ENCODE data around the gene CRPPA.
A peak's percentile ranks its signal among the peaks of the same experiment; 100 is the strongest.

The CRPPA gene

DNA sequence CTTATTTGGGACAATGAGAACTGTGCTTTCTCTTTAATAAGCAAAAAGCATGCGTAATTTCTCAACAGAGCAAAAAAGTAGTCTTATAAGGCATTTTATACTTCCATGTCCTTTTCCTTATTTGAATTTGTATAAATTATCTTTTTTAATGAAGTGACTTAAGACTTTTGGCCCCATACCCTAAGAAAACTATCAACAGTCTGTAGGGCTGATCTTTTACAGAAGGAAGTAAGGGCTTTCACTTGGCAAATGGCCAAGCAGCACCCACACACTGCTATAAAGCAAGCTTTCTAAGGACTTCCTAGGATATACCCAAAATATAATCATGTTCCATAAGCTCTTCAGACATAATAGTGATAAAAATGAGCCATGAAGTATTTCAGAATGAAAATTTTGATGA is 3.4 kb downstream of the CRPPA start:
- TF ChIP-seq, protein P1, sequence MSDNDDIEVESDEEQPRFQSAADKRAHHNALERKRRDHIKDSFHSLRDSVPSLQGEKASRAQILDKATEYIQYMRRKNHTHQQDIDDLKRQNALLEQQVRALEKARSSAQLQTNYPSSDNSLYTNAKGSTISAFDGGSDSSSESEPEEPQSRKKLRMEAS (IDR thresholded peaks at IDR 0.05; ENCODE audit: low read depth, low read length) = no peak
- TF ChIP-seq POLR2A (IDR thresholded peaks at IDR 0.05; ENCODE audit: extremely low read depth, insufficient read length) = no peak
- no peak for TF ChIP-seq CTCF (IDR thresholded peaks at IDR 0.05; ENCODE audit: low read depth, low read length)
- TF ChIP-seq MYC (IDR thresholded peaks at IDR 0.05; ENCODE audit: low read depth, low read length) = no peak
- peak; percentile 54 for DNase-seq (ENCODE audit: low read depth)
- H3K4me3 ChIP-seq (ENCODE audit: low read depth, low read length) = no peak overlapping the region

DNA sequence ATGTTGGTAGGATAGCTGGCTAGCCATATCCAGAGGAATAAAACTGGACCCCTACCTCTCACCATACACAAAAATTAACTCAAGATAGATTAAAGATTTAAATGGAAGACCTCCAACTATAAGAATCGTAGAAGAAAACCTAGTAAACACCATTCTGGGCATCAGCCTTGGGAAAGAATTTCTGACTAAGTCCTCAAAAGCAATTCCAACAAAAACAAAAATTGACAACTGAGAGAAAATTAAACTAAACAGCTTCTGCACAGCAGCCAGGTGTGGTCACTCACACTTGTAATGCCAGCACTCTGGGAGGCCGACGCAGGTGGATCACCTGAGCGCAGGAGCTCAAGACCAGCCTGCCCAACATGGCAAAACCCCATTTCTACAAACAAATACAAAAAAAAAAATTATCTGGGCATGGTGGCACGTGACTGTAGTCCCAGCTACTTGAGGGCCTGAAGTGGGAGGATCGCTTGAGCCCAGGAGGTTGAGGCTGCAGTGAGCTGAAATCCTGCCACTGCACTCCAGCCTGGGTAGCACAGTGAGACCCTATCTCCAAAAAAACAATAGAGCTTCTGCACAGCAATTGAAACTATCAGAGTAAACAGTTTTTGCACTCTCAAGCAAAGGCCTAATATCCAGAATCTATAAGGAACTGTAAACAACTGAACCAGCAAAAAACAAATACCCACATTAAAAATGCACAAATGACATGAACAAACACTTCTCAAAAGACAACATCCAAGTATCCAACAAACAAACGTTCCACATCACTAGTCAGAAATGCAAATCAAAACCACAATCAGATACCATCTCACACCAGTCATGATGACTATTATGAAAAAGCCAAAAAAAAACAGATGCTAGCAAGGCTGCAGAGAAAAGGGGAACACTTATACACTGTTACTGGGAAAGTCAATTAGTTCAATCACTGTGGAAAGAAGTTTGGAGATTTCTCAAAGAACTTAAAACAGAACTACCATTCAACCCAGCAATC is 4.8 kb downstream of the CRPPA start:
- TF ChIP-seq MYC (IDR thresholded peaks at IDR 0.05; ENCODE audit: low read depth, low read length) = no peak
- TF ChIP-seq, protein P1 (IDR thresholded peaks at IDR 0.05; ENCODE audit: low read depth, low read length) = no peak
- no peak for TF ChIP-seq CTCF (IDR thresholded peaks at IDR 0.05; ENCODE audit: low read depth, low read length)
- TF ChIP-seq POLR2A (IDR thresholded peaks at IDR 0.05; ENCODE audit: extremely low read depth, insufficient read length) = no peak
- no peak overlapping the region for H3K4me3 ChIP-seq (ENCODE audit: low read depth, low read length)
- DNase-seq (ENCODE audit: low read depth) = no peak

- TF ChIP-seq MYC (IDR thresholded peaks at IDR 0.05; ENCODE audit: low read depth, low read length) (no peak), CTCF (IDR thresholded peaks at IDR 0.05; ENCODE audit: low read depth, low read length) (no peak), POLR2A (IDR thresholded peaks at IDR 0.05; ENCODE audit: extremely low read depth, insufficient read length) (no peak)
- TF ChIP-seq, protein P1 (IDR thresholded peaks at IDR 0.05; ENCODE audit: low read depth, low read length) = no peak
- H3K4me3 ChIP-seq (ENCODE audit: low read depth, low read length) = no peak overlapping the region
- no peak for DNase-seq (ENCODE audit: low read depth)
These were observed 8.8 kb downstream of the CRPPA start for GRCh38 chr7:16412274-16413254.

- no peak for DNase-seq (ENCODE audit: low read depth)
- H3K4me3 ChIP-seq (ENCODE audit: low read depth, low read length) = no peak overlapping the region
- TF ChIP-seq MYC (IDR thresholded peaks at IDR 0.05; ENCODE audit: low read depth, low read length) (no peak), POLR2A (IDR thresholded peaks at IDR 0.05; ENCODE audit: extremely low read depth, insufficient read length) (no peak), CTCF (IDR thresholded peaks at IDR 0.05; ENCODE audit: low read depth, low read length) (no peak)
- TF ChIP-seq, protein P1 (IDR thresholded peaks at IDR 0.05; ENCODE audit: low read depth, low read length) = no peak
These were observed 9.9 kb downstream of the CRPPA start for GRCh38 chr7:16411391-16411790.

- TF ChIP-seq, protein P1 (IDR thresholded peaks at IDR 0.05; ENCODE audit: low read depth, low read length) = no peak
- no peak for TF ChIP-seq MYC (IDR thresholded peaks at IDR 0.05; ENCODE audit: low read depth, low read length)
- TF ChIP-seq CTCF (IDR thresholded peaks at IDR 0.05; ENCODE audit: low read depth, low read length) = no peak
- TF ChIP-seq POLR2A (IDR thresholded peaks at IDR 0.05; ENCODE audit: extremely low read depth, insufficient read length) = no peak
- no peak for DNase-seq (ENCODE audit: low read depth)
These were observed 11.6 kb downstream of the CRPPA start for GRCh38 chr7:16409777-16410176.

More at GRCh38 chr7:16409777-16410176, 11.6 kb downstream of the CRPPA start:
- H3K4me3 ChIP-seq (ENCODE audit: low read depth, low read length) = no peak overlapping the region
